PC-3 (cell line): ENCODE results near the gene C12orf75. TPM values are rescaled to one million over a fixed set of nuclear protein-coding genes. Genes with fewer than 3 reads are reported as not detected.

Experiments used
- ATAC-seq: fragments of 200-7000 bp; cut with Tn5 transposase; 2 replicates; pipeline ENCODE4 v1.9.1; 2020; ENCODE audit warnings: mild to moderate bottlenecking, moderate library complexity
- BruUV-seq: library from RNA; stranded (reverse); fragments of 400-500 nt; replicated peaks from 2 replicates; lab custom pipeline; 2021; lab: Mats Ljungman, UMichigan
- CTCF ChIA-PET: fragments of 300-600 bp; sonication (Branson Sonifier 250); formaldehyde crosslinking; loops from one replicate; lab custom pipeline; 2022; ENCODE audit warnings: antibody characterized with exemption; lab: Charles Lee
- POLR2A ChIA-PET: fragments of 300-600 bp; sonication (Branson Sonifier 250); formaldehyde crosslinking; loops from one replicate; lab custom pipeline; 2022; ENCODE audit warnings: antibody characterized with exemption; ENCODE audit not compliant: unreplicated experiment; lab: Charles Lee
- DNase-seq: peaks from one replicate; pipeline ENCODE4 v3.0.0-alpha.2; 2015
- H2AFZ ChIP-seq: fragments of 300-600 bp; sonication (generic); 2 replicates; pipeline ENCODE4 v1.6.0; 2016; ENCODE audit warnings: antibody characterized with exemption, low read length
- H3F3A ChIP-seq: fragments of 300-600 bp; sonication (generic); one replicate; pipeline ENCODE4 v1.6.0; 2017; ENCODE audit warnings: antibody characterized with exemption, low read length, control low read depth, mild to moderate bottlenecking; ENCODE audit not compliant: unreplicated experiment
- H3K27ac ChIP-seq: fragments of 300-600 bp; sonication (generic); 2 replicates; pipeline ENCODE4 v1.5.1; 2016; ENCODE audit warnings: mild to moderate bottlenecking, low read length
- H3K27me3 ChIP-seq: fragments of 300-600 bp; sonication (generic); 2 replicates; pipeline ENCODE4 v1.6.1; 2016; ENCODE audit warnings: low read length, mixed read lengths
- H3K36me3 ChIP-seq: fragments of 300-600 bp; sonication (generic); 2 replicates; pipeline ENCODE4 v1.6.1; 2016; ENCODE audit warnings: low read depth, mixed run types, low read length, mixed read lengths
- H3K4me1 ChIP-seq: fragments of 300-600 bp; sonication (generic); 2 replicates; pipeline ENCODE4 v1.5.1; 2016; ENCODE audit warnings: low read length; ENCODE audit not compliant: insufficient read depth
- H3K4me2 ChIP-seq: fragments of 300-600 bp; sonication (generic); 2 replicates; pipeline ENCODE4 v1.6.0; 2016; ENCODE audit warnings: low read length
- H3K4me3 ChIP-seq: fragments of 300-600 bp; sonication (generic); 2 replicates; pipeline ENCODE4 v1.5.1; 2016; ENCODE audit warnings: mild to moderate bottlenecking, low read length, mixed read lengths
- H3K79me2 ChIP-seq: fragments of 300-600 bp; sonication (generic); 2 replicates; pipeline ENCODE4 v1.6.1; 2017; ENCODE audit warnings: low read length, mixed read lengths
- H3K9ac ChIP-seq: fragments of 300-600 bp; sonication (generic); 2 replicates; pipeline ENCODE4 v1.6.0; 2016; ENCODE audit warnings: mild to moderate bottlenecking, low read length
- H3K9me2 ChIP-seq: fragments of 300-600 bp; sonication (generic); replicated peaks from 2 replicates; pipeline ENCODE4 v1.6.1; 2016; ENCODE audit warnings: mixed run types, low read length, mixed read lengths
- H3K9me3 ChIP-seq: fragments of 300-600 bp; sonication (generic); 2 replicates; pipeline ENCODE4 v1.6.1; 2016; ENCODE audit warnings: low read length, mixed read lengths
- H4K20me1 ChIP-seq: fragments of 300-600 bp; sonication (generic); 2 replicates; pipeline ENCODE4 v1.6.1; 2016; ENCODE audit warnings: low read length, mixed read lengths
- EZH2 ChIP-seq: fragments of 300-600 bp; sonication (generic); IDR thresholded peaks from one replicate; pipeline ENCODE4 v1.6.1; 2017; ENCODE audit warnings: antibody characterized with exemption, mild to moderate bottlenecking, low read length; ENCODE audit not compliant: unreplicated experiment
- EZH2phosphoT487 ChIP-seq: fragments of 300-600 bp; sonication (generic); IDR thresholded peaks from 2 replicates; pipeline ENCODE4 v1.6.1; 2018; ENCODE audit warnings: mild to moderate bottlenecking, antibody characterized with exemption, low read length, borderline replicate concordance
- intact Hi-C: fragments of 100-400 bp; cut with micrococcal nuclease; formaldehyde crosslinking; loops from 2 replicates; pipeline ENCODE4 v1.9.0; 2023
- total RNA-seq: library from RNA; depleted of rRNA; stranded (reverse); fragments of >200 nt; gene quantifications from 2 replicates; pipeline ENCODE4 v1.2.3, GENCODE V29; 2014
- TF ChIP-seq, protein P1 (sequence below): fragments of 300-600 bp; sonication (generic); conservative IDR thresholded peaks from 2 replicates; pipeline ENCODE4 v1.5.1; 2017; ENCODE audit warnings: antibody characterized with exemption, low read depth, mild to moderate bottlenecking, low read length

Gene C12orf75
- total RNA-seq, 1 experiment from 2014 or later, result 144 TPM

GRCh38 chr12:105419606-105420005 lies 89.1 kb downstream of the C12orf75 start:
- H3K27ac ChIP-seq, result no peak overlapping the region
- DNase-seq, result no peak
- no peak overlapping the region for H2AFZ ChIP-seq
- no peak overlapping the region for H3K9ac ChIP-seq
- TF ChIP-seq EZH2phosphoT487, result no peak
- TF ChIP-seq, protein P1, sequence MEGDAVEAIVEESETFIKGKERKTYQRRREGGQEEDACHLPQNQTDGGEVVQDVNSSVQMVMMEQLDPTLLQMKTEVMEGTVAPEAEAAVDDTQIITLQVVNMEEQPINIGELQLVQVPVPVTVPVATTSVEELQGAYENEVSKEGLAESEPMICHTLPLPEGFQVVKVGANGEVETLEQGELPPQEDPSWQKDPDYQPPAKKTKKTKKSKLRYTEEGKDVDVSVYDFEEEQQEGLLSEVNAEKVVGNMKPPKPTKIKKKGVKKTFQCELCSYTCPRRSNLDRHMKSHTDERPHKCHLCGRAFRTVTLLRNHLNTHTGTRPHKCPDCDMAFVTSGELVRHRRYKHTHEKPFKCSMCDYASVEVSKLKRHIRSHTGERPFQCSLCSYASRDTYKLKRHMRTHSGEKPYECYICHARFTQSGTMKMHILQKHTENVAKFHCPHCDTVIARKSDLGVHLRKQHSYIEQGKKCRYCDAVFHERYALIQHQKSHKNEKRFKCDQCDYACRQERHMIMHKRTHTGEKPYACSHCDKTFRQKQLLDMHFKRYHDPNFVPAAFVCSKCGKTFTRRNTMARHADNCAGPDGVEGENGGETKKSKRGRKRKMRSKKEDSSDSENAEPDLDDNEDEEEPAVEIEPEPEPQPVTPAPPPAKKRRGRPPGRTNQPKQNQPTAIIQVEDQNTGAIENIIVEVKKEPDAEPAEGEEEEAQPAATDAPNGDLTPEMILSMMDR, result no peak
- TF ChIP-seq EZH2, result no peak
- H3K4me3 ChIP-seq, result no peak overlapping the region
- H3F3A ChIP-seq, result no peaks in the 10 kb centered on the region
- H3K4me1 ChIP-seq, result peaks cover 9% of the 10 kb centered on the region
- H3K79me2 ChIP-seq, result no peaks in the 10 kb centered on the region
- no peaks in the 10 kb centered on the region for H3K9me2 ChIP-seq
- CTCF ChIA-PET, result interaction anchor here (0.6 kb wide), 2 partner anchors 19 to 733 kb away, joined by 3 to 4 read pairs; no protein-coding TSS in a partner anchor
- no peaks in the 10 kb centered on the region for H4K20me1 ChIP-seq
- H3K4me2 ChIP-seq, result no peak overlapping the region
- H3K9me3 ChIP-seq, result no peaks in the 10 kb centered on the region
- H3K36me3 ChIP-seq, result no peaks in the 10 kb centered on the region
- intact Hi-C loops, result loop anchor here (1.0 to 5.0 kb wide), 7 partner anchors 36 to 805 kb away; no protein-coding TSS in a partner anchor
- no peaks in the 10 kb centered on the region for H3K27me3 ChIP-seq
- ATAC-seq, result no peak
- POLR2A ChIA-PET, result no interaction called here
- no TSS peak for BruUV-seq

DNA sequence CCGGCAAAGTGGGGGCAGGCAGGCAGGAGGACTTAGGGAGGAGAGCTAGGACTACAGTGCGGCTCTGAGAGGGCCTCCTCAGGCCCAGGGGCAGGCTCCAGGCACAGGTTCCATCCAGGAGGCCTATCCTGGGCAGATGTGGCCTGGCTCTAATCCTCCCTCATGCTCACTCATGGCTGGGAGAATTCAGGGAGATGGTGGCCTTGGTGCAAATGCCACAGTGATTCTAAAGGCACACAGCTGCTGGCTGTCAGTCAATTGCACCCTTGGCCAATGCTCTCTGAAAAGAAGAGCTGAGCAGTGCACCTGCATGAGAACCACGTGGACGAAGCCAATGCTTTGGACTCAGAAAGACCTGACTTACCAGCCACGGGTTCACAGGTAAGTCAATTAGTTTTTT lies 89.6 kb downstream of the C12orf75 start:
- ChIA-PET POLR2A (no interaction called here), CTCF (interaction anchor here (0.5 to 1.6 kb wide), 10 partner anchors 19 to 1177 kb away, joined by 3 to 17 read pairs (median 4); partner anchors contain the start of gene NUAK1)
- Histone ChIP-seq H3K27ac (no peak overlapping the region), H3F3A (no peaks in the 10 kb centered on the region), H3K4me2 (no peak overlapping the region), H3K9ac (no peak overlapping the region), H3K9me2 (no peaks in the 10 kb centered on the region), H3K27me3 (no peaks in the 10 kb centered on the region), H3K79me2 (no peaks in the 10 kb centered on the region), H3K4me1 (peaks cover 9% of the 10 kb centered on the region), H3K9me3 (no peaks in the 10 kb centered on the region), H4K20me1 (no peaks in the 10 kb centered on the region), H3K4me3 (no peak overlapping the region), H3K36me3 (no peaks in the 10 kb centered on the region), H2AFZ (no peak overlapping the region)
- BruUV-seq, result no TSS peak
- no peak for TF ChIP-seq EZH2phosphoT487
- TF ChIP-seq EZH2, result no peak
- TF ChIP-seq, protein P1, result no peak
- ATAC-seq, result no peak
- intact Hi-C loops, result loop anchor here (1.0 to 5.0 kb wide), 7 partner anchors 35 to 804 kb away; no protein-coding TSS in a partner anchor
- no peak for DNase-seq

DNA sequence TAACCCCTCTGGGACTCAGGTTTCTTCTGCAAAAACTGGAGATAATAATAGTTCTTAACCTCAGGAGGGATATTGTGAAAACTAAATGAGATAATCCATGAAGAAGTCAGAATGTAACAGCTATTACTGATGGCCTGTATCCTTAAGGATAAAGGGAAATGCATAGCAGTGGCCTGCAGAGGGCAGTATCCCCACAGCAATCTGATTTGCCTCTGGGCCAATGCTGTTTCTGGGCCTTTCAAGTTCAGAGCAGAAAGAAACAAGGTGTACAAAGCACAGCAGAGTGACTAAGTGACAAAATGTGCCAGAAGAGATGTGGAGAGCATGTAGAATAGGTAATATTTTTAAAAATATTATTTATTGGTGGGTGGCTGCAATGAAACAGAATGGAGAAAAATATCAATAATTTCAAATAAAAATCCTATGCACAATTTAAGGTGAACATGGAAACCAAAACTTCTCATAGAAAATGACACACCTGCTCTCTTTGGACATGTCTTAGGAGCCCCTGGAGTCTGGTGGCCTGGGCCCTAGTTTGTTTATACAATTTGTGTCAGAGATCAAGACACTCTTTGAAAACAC lies 90.3 kb downstream of the C12orf75 start:
- Histone ChIP-seq H3K9me3 (no peaks in the 10 kb centered on the region), H2AFZ (no peak overlapping the region), H3K27me3 (no peaks in the 10 kb centered on the region), H3K27ac (no peak overlapping the region), H3K79me2 (no peaks in the 10 kb centered on the region), H3K4me1 (peaks cover 9% of the 10 kb centered on the region), H4K20me1 (no peaks in the 10 kb centered on the region), H3K9ac (no peak overlapping the region), H3K4me2 (no peak overlapping the region), H3K36me3 (no peaks in the 10 kb centered on the region), H3K4me3 (no peak overlapping the region), H3F3A (no peaks in the 10 kb centered on the region), H3K9me2 (no peaks in the 10 kb centered on the region)
- DNase-seq (peak; percentile 90), ATAC-seq (peak; percentile 84)
- intact Hi-C loops, result loop anchor here (1.0 to 5.0 kb wide), 7 partner anchors 35 to 804 kb away; no protein-coding TSS in a partner anchor
- no peak for TF ChIP-seq EZH2phosphoT487
- TF ChIP-seq, protein P1, result peak; percentile 98
- POLR2A ChIA-PET, result no interaction called here
- no TSS peak for BruUV-seq
- CTCF ChIA-PET, result interaction anchor here (0.5 to 1.6 kb wide), 11 partner anchors 20 to 1178 kb away, joined by 3 to 17 read pairs (median 4); partner anchors contain the start of gene NUAK1
